ENCODE data around the gene IGF2BP3. TPM values are rescaled to one million over a fixed set of nuclear protein-coding genes. Genes with fewer than 3 reads are reported as not detected.

The IGF2BP3 gene
- total RNA-seq, 1 experiment from 2014 or later, result 139 TPM

- CTCF ChIA-PET, result no interaction called here
- no peak for DNase-seq
- TF ChIP-seq, protein P1, sequence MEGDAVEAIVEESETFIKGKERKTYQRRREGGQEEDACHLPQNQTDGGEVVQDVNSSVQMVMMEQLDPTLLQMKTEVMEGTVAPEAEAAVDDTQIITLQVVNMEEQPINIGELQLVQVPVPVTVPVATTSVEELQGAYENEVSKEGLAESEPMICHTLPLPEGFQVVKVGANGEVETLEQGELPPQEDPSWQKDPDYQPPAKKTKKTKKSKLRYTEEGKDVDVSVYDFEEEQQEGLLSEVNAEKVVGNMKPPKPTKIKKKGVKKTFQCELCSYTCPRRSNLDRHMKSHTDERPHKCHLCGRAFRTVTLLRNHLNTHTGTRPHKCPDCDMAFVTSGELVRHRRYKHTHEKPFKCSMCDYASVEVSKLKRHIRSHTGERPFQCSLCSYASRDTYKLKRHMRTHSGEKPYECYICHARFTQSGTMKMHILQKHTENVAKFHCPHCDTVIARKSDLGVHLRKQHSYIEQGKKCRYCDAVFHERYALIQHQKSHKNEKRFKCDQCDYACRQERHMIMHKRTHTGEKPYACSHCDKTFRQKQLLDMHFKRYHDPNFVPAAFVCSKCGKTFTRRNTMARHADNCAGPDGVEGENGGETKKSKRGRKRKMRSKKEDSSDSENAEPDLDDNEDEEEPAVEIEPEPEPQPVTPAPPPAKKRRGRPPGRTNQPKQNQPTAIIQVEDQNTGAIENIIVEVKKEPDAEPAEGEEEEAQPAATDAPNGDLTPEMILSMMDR (conservative IDR thresholded peaks at IDR 0.05), result no peak
- no peak for TF ChIP-seq EZH2 (IDR thresholded peaks at IDR 0.05; ENCODE audit: low read depth)
- no peak overlapping the region for H3K4me2 ChIP-seq
- POLR2A ChIA-PET (ENCODE audit: unreplicated experiment), result no interaction called here
- H2AFZ ChIP-seq, result no peak overlapping the region
- intact Hi-C loops (cut with micrococcal nuclease; ENCODE audit: unreplicated experiment), result no loop called here
- no peaks in the 10 kb centered on the region for H3K27me3 ChIP-seq (ENCODE audit: insufficient read depth, low read depth)
- no peak overlapping the region for H3K4me3 ChIP-seq
- H3K9me2 ChIP-seq (ENCODE audit: insufficient read depth), result no peaks in the 10 kb centered on the region
- no TSS peak for BruUV-seq (replicated peaks)
- peaks cover 6% of the 10 kb centered on the region; the same call in 1 of the 2 replicates for H3K4me1 ChIP-seq (replicated peaks; ENCODE audit: insufficient read depth)
- no peak overlapping the region for H3K27ac ChIP-seq
- peaks cover 31% of the 10 kb centered on the region for H4K20me1 ChIP-seq (ENCODE audit: insufficient read depth)
- H3K79me2 ChIP-seq (ENCODE audit: low read depth), result peaks cover 94% of the 10 kb centered on the region
- H3K9me3 ChIP-seq (ENCODE audit: insufficient read depth, low read depth), result no peaks in the 10 kb centered on the region
- H3K36me3 ChIP-seq (ENCODE audit: low read depth), result peaks cover 38% of the 10 kb centered on the region
- peaks cover 48% of the 10 kb centered on the region; the same call in 1 of the 2 replicates for H3F3A ChIP-seq (ENCODE audit: insufficient read depth, low read depth)
These were observed 85.2 kb downstream of the IGF2BP3 start for GRCh38 chr7:23385140-23385539.

GRCh38 chr7:23383225-23383624 is 87.1 kb downstream of the IGF2BP3 start:
- Histone ChIP-seq H3K4me3 (no peak overlapping the region), H4K20me1 (ENCODE audit: insufficient read depth) (peaks cover 21% of the 10 kb centered on the region), H3F3A (ENCODE audit: insufficient read depth, low read depth) (peaks cover 43% of the 10 kb centered on the region; the same call in 1 of the 2 replicates), H3K27me3 (ENCODE audit: insufficient read depth, low read depth) (no peaks in the 10 kb centered on the region), H3K79me2 (ENCODE audit: low read depth) (peaks cover 92% of the 10 kb centered on the region), H3K36me3 (ENCODE audit: low read depth) (peaks cover 32% of the 10 kb centered on the region), H3K9me2 (ENCODE audit: insufficient read depth) (no peaks in the 10 kb centered on the region), H3K4me2 (no peak overlapping the region), H3K27ac (no peak overlapping the region), H2AFZ (no peak overlapping the region), H3K4me1 (replicated peaks; ENCODE audit: insufficient read depth) (peaks cover 6% of the 10 kb centered on the region; the same call in 1 of the 2 replicates), H3K9me3 (ENCODE audit: insufficient read depth, low read depth) (no peaks in the 10 kb centered on the region)
- CTCF ChIA-PET, result interaction anchor here (0.6 kb wide), 1 partner anchor 25 kb away, joined by 3 read pairs; no protein-coding TSS in a partner anchor
- DNase-seq, result no peak
- TF ChIP-seq EZH2 (IDR thresholded peaks at IDR 0.05; ENCODE audit: low read depth), result no peak
- TF ChIP-seq, protein P1 (conservative IDR thresholded peaks at IDR 0.05), result no peak
- intact Hi-C loops (cut with micrococcal nuclease; ENCODE audit: unreplicated experiment), result no loop called here
- BruUV-seq (replicated peaks), result no TSS peak
- POLR2A ChIA-PET (ENCODE audit: unreplicated experiment), result no interaction called here

DNA sequence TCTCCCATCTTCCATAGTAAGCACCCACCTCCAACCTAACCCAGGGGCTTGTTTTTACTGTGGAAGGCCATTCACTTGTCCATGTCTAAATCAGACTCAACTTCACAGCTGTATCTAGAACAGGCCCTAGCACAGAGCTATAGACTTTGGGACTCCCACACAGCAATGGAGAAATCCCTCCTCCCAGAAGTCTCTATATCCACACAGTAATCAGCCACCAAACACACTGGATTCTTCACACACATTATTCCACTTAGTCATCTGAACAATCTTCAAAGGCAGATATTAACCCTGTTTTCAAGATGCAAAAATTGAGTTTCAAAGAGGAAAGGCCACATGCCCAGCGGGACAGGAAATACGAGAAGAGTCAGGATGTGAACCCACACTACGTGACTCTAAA is 89.3 kb downstream of the IGF2BP3 start:
- peaks cover 21% of the 10 kb centered on the region for H3K4me1 ChIP-seq (replicated peaks; ENCODE audit: insufficient read depth)
- H3K9me2 ChIP-seq (ENCODE audit: insufficient read depth), result no peaks in the 10 kb centered on the region
- peaks cover 38% of the 10 kb centered on the region for H3F3A ChIP-seq (ENCODE audit: insufficient read depth, low read depth)
- intact Hi-C loops (cut with micrococcal nuclease; ENCODE audit: unreplicated experiment), result no loop called here
- no peak for TF ChIP-seq EZH2 (IDR thresholded peaks at IDR 0.05; ENCODE audit: low read depth)
- H3K79me2 ChIP-seq (ENCODE audit: low read depth), result peaks cover 94% of the 10 kb centered on the region
- ChIA-PET POLR2A (ENCODE audit: unreplicated experiment) (no interaction called here), CTCF (interaction anchor here (0.6 kb wide), 1 partner anchor 122 kb away, joined by 3 read pairs; no protein-coding TSS in a partner anchor)
- DNase-seq, result no peak
- H3K36me3 ChIP-seq (ENCODE audit: low read depth), result peaks cover 16% of the 10 kb centered on the region
- H3K4me3 ChIP-seq, result no peak overlapping the region
- H3K9me3 ChIP-seq (ENCODE audit: insufficient read depth, low read depth), result no peaks in the 10 kb centered on the region
- no TSS peak for BruUV-seq (replicated peaks)
- H3K27ac ChIP-seq, result no peak overlapping the region
- H3K4me2 ChIP-seq, result no peak overlapping the region
- H4K20me1 ChIP-seq (ENCODE audit: insufficient read depth), result peaks cover 14% of the 10 kb centered on the region; the same call in 1 of the 2 replicates
- H3K27me3 ChIP-seq (ENCODE audit: insufficient read depth, low read depth), result no peaks in the 10 kb centered on the region
- H2AFZ ChIP-seq, result no peak overlapping the region

- Histone ChIP-seq H3K9me3 (ENCODE audit: insufficient read depth, low read depth) (no peaks in the 10 kb centered on the region), H3F3A (ENCODE audit: insufficient read depth, low read depth) (peaks cover 36% of the 10 kb centered on the region), H3K36me3 (ENCODE audit: low read depth) (peaks cover 15% of the 10 kb centered on the region), H3K27me3 (ENCODE audit: insufficient read depth, low read depth) (no peaks in the 10 kb centered on the region), H3K9me2 (ENCODE audit: insufficient read depth) (no peaks in the 10 kb centered on the region), H3K4me3 (no peak overlapping the region), H4K20me1 (ENCODE audit: insufficient read depth) (peaks cover 13% of the 10 kb centered on the region; the same call in 1 of the 2 replicates), H3K27ac (no peak overlapping the region), H3K4me1 (replicated peaks; ENCODE audit: insufficient read depth) (peaks cover 21% of the 10 kb centered on the region), H3K79me2 (ENCODE audit: low read depth) (peaks cover 95% of the 10 kb centered on the region), H3K4me2 (no peak overlapping the region), H2AFZ (no peak overlapping the region)
- no peak for DNase-seq
- no peak for TF ChIP-seq EZH2 (IDR thresholded peaks at IDR 0.05; ENCODE audit: low read depth)
- TF ChIP-seq, protein P1 (conservative IDR thresholded peaks at IDR 0.05), result no peak
- POLR2A ChIA-PET (ENCODE audit: unreplicated experiment), result no interaction called here
- intact Hi-C loops (cut with micrococcal nuclease; ENCODE audit: unreplicated experiment), result no loop called here
- CTCF ChIA-PET, result interaction anchor here (0.6 kb wide), 1 partner anchor 122 kb away, joined by 3 read pairs; no protein-coding TSS in a partner anchor
- BruUV-seq (replicated peaks), result no TSS peak
These were observed 89.7 kb downstream of the IGF2BP3 start for GRCh38 chr7:23380556-23380955.

Measured in PC-9 (cell line).